HepG2 (cell line): ENCODE results near the gene ADM. TPM values are rescaled to one million over a fixed set of nuclear protein-coding genes. Genes with fewer than 3 reads are reported as not detected.

Source experiments
- AKAP8 ChIP-seq: sonication (generic); formaldehyde crosslinking; IDR thresholded peaks from 2 replicates; pipeline ENCODE4 v1.5.1; 2020; ENCODE audit warnings: mild to moderate bottlenecking, missing genetic modification reagents
- GMEB1 ChIP-seq: sonication (generic); formaldehyde crosslinking; IDR thresholded peaks from 2 replicates; pipeline ENCODE4 v1.5.1; 2020; ENCODE audit warnings: missing genetic modification reagents, mild to moderate bottlenecking, borderline replicate concordance
- HMGXB4 ChIP-seq, 2 experiments: sonication (generic) in 1 of 2; formaldehyde crosslinking in 1 of 2; IDR thresholded peaks; 2 replicates each; pipeline versions ENCODE4 v1.4.0 to v1.6.1; 2018 to 2020; ENCODE audit warnings: missing genetic modification reagents in 2 of 2, borderline replicate concordance in 1 of 2, low read depth in 1 of 2, mild to moderate bottlenecking in 1 of 2, missing biosample characterization in 1 of 2
- IRF2 ChIP-seq: IDR thresholded peaks from 2 replicates; pipeline ENCODE4 v1.6.1; 2018; ENCODE audit warnings: missing genetic modification reagents, missing compliant biosample characterization
- KMT2B ChIP-seq: IDR thresholded peaks from 2 replicates; pipeline ENCODE4 v1.6.1; 2016; ENCODE audit warnings: missing genetic modification reagents, missing compliant biosample characterization
- LCORL ChIP-seq, 2 experiments: fragments of 450-650 bp in 1 of 2; sonication (generic) in 1 of 2; formaldehyde crosslinking in 1 of 2; IDR thresholded peaks; 2 replicates each; pipeline versions ENCODE4 v1.5.0 to v1.6.1; 2017 to 2020; ENCODE audit warnings: antibody characterized with exemption in 1 of 2, missing genetic modification reagents in 1 of 2
- MYPOP ChIP-seq: sonication (generic); formaldehyde crosslinking; IDR thresholded peaks from 2 replicates; pipeline ENCODE4 v1.8.1; 2023; ENCODE audit warnings: mild to moderate bottlenecking, moderate library complexity, missing genetic modification reagents
- YEATS4 ChIP-seq: sonication (generic); formaldehyde crosslinking; IDR thresholded peaks from 2 replicates; pipeline ENCODE4 v1.4.0; 2020; ENCODE audit warnings: missing genetic modification reagents, borderline replicate concordance
- ZEB1 ChIP-seq: IDR thresholded peaks from 2 replicates; pipeline ENCODE4 v1.6.1; 2012; ENCODE audit warnings: mild to moderate bottlenecking, low read depth, inconsistent platforms; ENCODE audit not compliant: insufficient replicate concordance
- ZFP82 ChIP-seq: sonication (generic); formaldehyde crosslinking; IDR thresholded peaks from 2 replicates; pipeline ENCODE4 v1.5.1; 2020; ENCODE audit warnings: mild to moderate bottlenecking, missing genetic modification reagents, borderline replicate concordance
- ZNF354B ChIP-seq: sonication (generic); formaldehyde crosslinking; IDR thresholded peaks from 2 replicates; pipeline ENCODE4 v1.8.0; 2022; ENCODE audit warnings: mild to moderate bottlenecking, missing genetic modification reagents
- ZNF441 ChIP-seq: sonication (generic); formaldehyde crosslinking; IDR thresholded peaks from 2 replicates; pipeline ENCODE4 v1.7.0; 2021; ENCODE audit warnings: missing genetic modification reagents, borderline replicate concordance
- ZNF589 ChIP-seq: sonication (generic); formaldehyde crosslinking; conservative IDR thresholded peaks from 2 replicates; pipeline ENCODE4 v1.8.0; 2022; ENCODE audit warnings: mild to moderate bottlenecking, moderate library complexity, missing genetic modification reagents
- polyA plus RNA-seq, 8 experiments: library from polyadenylated mRNA; depleted of rRNA in 3 of 8; stranded (reverse) in 7 of 8; unstranded in 1 of 8; fragments of >200 nt; fragmentation: Illumina TruSeq in 4 of 8; extraction: Trizol in 4 of 8; gene quantifications; 2 replicates each; pipeline versions ENCODE4 v1.2.1 to v1.2.3, GENCODE V29; 2011 to 2016; ENCODE audit warnings: low read depth in 4 of 8, missing spikeins in 1 of 8, mixed read lengths in 1 of 8; ENCODE audit not compliant: insufficient read depth in 1 of 8
- total RNA-seq, 5 experiments: library from RNA; depleted of rRNA; stranded (reverse); fragments of >200 nt; fragmentation: Illumina TruSeq; extraction: Trizol; gene quantifications; 2 replicates each; pipeline ENCODE4 v1.2.3, GENCODE V29; 2016; ENCODE audit warnings: low read depth in 1 of 5
- TF ChIP-seq, protein P1 (sequence below): sonication (generic); formaldehyde crosslinking; conservative IDR thresholded peaks from 2 replicates; pipeline ENCODE4 v1.8.0; 2022; ENCODE audit warnings: low read depth, missing genetic modification reagents
- TF ChIP-seq, protein P2 (sequence below): IDR thresholded peaks from 2 replicates; pipeline ENCODE4 v1.6.1; 2016; ENCODE audit warnings: low read depth, missing genetic modification reagents, missing compliant biosample characterization

ADM gene
- total and polyA plus RNA-seq, 2 of the 13 experiments (the other 11 are each of a cell fraction or from before 2014, with no cell fraction given): 10.7 to 26.1 TPM

GRCh38 chr11:10302744-10303557, 1.9 kb upstream of the ADM start (continued):
- TF ChIP-seq MYPOP: peak; percentile 68; the same call in 1 of the 2 replicates
- TF ChIP-seq ZEB1: peak; percentile 53
- TF ChIP-seq LCORL (IDR thresholded peaks at IDR 0.05): no peak
- peak; percentile 22; the same call in 1 of the 2 replicates for TF ChIP-seq LCORL (CRISPR knock-in tag; IDR thresholded peaks at IDR 0.05)
- TF ChIP-seq ZNF441 (CRISPR knock-in tag): peak; percentile 38; the same call in 1 of the 2 replicates
- peak; percentile 69 for TF ChIP-seq YEATS4 (CRISPR knock-in tag)
- TF ChIP-seq, protein P1, sequence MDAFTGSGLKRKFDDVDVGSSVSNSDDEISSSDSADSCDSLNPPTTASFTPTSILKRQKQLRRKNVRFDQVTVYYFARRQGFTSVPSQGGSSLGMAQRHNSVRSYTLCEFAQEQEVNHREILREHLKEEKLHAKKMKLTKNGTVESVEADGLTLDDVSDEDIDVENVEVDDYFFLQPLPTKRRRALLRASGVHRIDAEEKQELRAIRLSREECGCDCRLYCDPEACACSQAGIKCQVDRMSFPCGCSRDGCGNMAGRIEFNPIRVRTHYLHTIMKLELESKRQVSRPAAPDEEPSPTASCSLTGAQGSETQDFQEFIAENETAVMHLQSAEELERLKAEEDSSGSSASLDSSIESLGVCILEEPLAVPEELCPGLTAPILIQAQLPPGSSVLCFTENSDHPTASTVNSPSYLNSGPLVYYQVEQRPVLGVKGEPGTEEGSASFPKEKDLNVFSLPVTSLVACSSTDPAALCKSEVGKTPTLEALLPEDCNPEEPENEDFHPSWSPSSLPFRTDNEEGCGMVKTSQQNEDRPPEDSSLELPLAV: no peak
- TF ChIP-seq ZFP82 (CRISPR knock-in tag): no peak
- no peak for TF ChIP-seq ZNF354B (CRISPR knock-in tag)
- TF ChIP-seq ZNF589 (CRISPR knock-in tag): no peak
- peak in 1 of 2 experiments; percentile 87; a peak in 3 of 4 replicates for TF ChIP-seq HMGXB4 (CRISPR knock-in tag; IDR thresholded peaks at IDR 0.05; ENCODE audit: borderline replicate concordance in 1 of 2, low read depth in 1 of 2)
- TF ChIP-seq, protein P2, sequence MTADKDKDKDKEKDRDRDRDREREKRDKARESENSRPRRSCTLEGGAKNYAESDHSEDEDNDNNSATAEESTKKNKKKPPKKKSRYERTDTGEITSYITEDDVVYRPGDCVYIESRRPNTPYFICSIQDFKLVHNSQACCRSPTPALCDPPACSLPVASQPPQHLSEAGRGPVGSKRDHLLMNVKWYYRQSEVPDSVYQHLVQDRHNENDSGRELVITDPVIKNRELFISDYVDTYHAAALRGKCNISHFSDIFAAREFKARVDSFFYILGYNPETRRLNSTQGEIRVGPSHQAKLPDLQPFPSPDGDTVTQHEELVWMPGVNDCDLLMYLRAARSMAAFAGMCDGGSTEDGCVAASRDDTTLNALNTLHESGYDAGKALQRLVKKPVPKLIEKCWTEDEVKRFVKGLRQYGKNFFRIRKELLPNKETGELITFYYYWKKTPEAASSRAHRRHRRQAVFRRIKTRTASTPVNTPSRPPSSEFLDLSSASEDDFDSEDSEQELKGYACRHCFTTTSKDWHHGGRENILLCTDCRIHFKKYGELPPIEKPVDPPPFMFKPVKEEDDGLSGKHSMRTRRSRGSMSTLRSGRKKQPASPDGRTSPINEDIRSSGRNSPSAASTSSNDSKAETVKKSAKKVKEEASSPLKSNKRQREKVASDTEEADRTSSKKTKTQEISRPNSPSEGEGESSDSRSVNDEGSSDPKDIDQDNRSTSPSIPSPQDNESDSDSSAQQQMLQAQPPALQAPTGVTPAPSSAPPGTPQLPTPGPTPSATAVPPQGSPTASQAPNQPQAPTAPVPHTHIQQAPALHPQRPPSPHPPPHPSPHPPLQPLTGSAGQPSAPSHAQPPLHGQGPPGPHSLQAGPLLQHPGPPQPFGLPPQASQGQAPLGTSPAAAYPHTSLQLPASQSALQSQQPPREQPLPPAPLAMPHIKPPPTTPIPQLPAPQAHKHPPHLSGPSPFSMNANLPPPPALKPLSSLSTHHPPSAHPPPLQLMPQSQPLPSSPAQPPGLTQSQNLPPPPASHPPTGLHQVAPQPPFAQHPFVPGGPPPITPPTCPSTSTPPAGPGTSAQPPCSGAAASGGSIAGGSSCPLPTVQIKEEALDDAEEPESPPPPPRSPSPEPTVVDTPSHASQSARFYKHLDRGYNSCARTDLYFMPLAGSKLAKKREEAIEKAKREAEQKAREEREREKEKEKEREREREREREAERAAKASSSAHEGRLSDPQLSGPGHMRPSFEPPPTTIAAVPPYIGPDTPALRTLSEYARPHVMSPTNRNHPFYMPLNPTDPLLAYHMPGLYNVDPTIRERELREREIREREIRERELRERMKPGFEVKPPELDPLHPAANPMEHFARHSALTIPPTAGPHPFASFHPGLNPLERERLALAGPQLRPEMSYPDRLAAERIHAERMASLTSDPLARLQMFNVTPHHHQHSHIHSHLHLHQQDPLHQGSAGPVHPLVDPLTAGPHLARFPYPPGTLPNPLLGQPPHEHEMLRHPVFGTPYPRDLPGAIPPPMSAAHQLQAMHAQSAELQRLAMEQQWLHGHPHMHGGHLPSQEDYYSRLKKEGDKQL (CRISPR knock-in tag): no peak
- peak; percentile 97 for TF ChIP-seq IRF2 (CRISPR knock-in tag)
- 0 out of 2 replicates have a peak, but pooled peaks have one; percentile 34 for TF ChIP-seq GMEB1 (CRISPR knock-in tag)
- TF ChIP-seq AKAP8 (CRISPR knock-in tag): 0 out of 2 replicates have a peak, but pooled peaks have one; percentile 28
- peak; percentile 94 for TF ChIP-seq KMT2B (CRISPR knock-in tag)
